ENCODE results near the gene PRR20A.
"Not testable (repeated sequence)": the region's sequence is repeated elsewhere in the genome, so short reads cannot be mapped to it uniquely, and the experiment has no call there.

- not testable (repeated sequence) for TF ChIP-seq CTCF, EZH2phosphoT487 (IDR thresholded peaks at IDR 0.05; ENCODE audit: low read length)
Measured at GRCh38 chr13:57147188-57147587, 6.5 kb downstream of the PRR20A start, which contains the start of gene PRR20B.

Measured in MM.1S (cell line).